RWPE2 (cell line): Measurements from ENCODE around the gene INF2.
"Not testable (repeated sequence)": the region's sequence is repeated elsewhere in the genome, so short reads cannot be mapped to it uniquely, and the experiment has no call there.

Experiments used
- ATAC-seq: fragments of 200-7000 bp; cut with Tn5 transposase; 3 replicates; pipeline ENCODE4 v1.9.1; 2021; ENCODE audit warnings: low read depth
- DNase-seq: peaks from one replicate; pipeline ENCODE4 v3.0.0-alpha.2; 2020; ENCODE audit warnings: low spot score
- H3K27ac ChIP-seq: fragments of 450-650 bp; 2 replicates; pipeline ENCODE4 v1.5.1; 2017; ENCODE audit warnings: mild to moderate bottlenecking; ENCODE audit not compliant: poor library complexity, severe bottlenecking
- H3K27me3 ChIP-seq: fragments of 250-450 bp; sonication (Bioruptor Pico); 2 replicates; pipeline ENCODE4 v1.5.1; 2021; ENCODE audit warnings: mild to moderate bottlenecking, moderate library complexity; ENCODE audit not compliant: insufficient read depth, poor library complexity, severe bottlenecking
- H3K36me3 ChIP-seq: fragments of 250-450 bp; sonication (Bioruptor Pico); 2 replicates; pipeline ENCODE4 v1.5.1; 2020; ENCODE audit warnings: low read depth, mild to moderate bottlenecking, moderate library complexity
- H3K4me1 ChIP-seq: fragments of 250-450 bp; sonication (Bioruptor Pico); 2 replicates; pipeline ENCODE4 v1.5.1; 2021; ENCODE audit warnings: mild to moderate bottlenecking, moderate library complexity; ENCODE audit not compliant: insufficient read depth, poor library complexity, severe bottlenecking
- H3K4me3 ChIP-seq: fragments of 250-450 bp; sonication (Bioruptor Pico); 2 replicates; pipeline ENCODE4 v1.5.1; 2021; ENCODE audit warnings: mild to moderate bottlenecking, moderate library complexity; ENCODE audit not compliant: severe bottlenecking
- H3K9me3 ChIP-seq: fragments of 250-450 bp; sonication (Bioruptor Pico); 2 replicates; pipeline ENCODE4 v1.5.1; 2021; ENCODE audit warnings: mild to moderate bottlenecking, moderate library complexity; ENCODE audit not compliant: severe bottlenecking
- CTCF ChIP-seq: fragments of 450-650 bp; IDR thresholded peaks from one replicate; pipeline ENCODE4 v1.5.1; 2017; ENCODE audit warnings: mild to moderate bottlenecking, moderate library complexity; ENCODE audit not compliant: poor library complexity, severe bottlenecking

The INF2 gene

GRCh38 chr14:104725772-104726548 lies 36.5 kb downstream of the INF2 start:
- peaks cover 5% of the 10 kb centered on the region for H3K36me3 ChIP-seq
- H3K27me3 ChIP-seq, result no peaks in the 10 kb centered on the region
- no peak for TF ChIP-seq CTCF
- no peak overlapping the region for H3K27ac ChIP-seq
- DNase-seq (no peak), ATAC-seq (no peak)
- no peak overlapping the region for H3K4me3 ChIP-seq
- no peaks in the 10 kb centered on the region for H3K9me3 ChIP-seq
- no peaks in the 10 kb centered on the region for H3K4me1 ChIP-seq

DNA sequence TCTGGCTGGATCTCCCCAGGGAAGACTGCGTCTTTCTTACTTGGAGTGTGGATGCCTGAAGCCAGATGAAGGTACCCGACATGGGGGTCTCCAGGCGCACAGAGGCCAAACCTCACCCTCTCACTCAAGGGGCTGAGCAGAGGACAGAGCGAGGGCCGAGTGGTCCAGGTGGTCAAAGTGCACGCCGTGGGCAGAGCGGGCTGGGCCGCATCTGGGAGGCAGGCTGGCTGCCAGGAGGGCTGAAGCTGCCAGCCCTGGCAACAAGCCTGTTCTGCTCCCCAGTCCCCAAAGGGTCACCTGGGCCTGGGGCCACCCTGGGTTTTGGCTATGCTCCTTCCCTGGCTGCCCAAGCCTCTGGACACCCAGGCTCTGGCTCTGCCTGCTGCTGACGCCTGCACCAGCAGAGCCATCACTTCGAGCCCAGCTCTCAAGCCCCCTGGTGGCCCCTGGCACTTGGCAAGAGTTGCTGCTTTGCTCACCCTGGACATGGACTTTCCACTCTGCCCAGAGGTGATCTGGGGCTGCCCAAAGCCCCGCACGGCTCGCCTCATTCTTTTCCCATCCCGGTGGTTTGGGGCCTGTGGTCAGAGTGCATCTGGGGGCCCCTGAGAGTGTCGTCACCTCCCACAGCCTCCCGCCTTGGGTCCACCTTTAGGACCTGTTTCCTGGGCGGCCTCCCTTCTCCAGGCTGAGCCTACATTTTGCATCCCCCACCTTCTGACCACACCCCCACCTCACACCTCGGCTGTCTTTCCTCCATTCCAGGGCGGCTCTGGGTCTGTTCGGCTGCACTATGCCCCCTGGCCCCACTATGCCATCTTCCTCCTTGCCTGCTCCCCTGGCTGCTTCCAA lies 37.4 kb downstream of the INF2 start:
- peaks cover under 1% of the 10 kb centered on the region for H3K36me3 ChIP-seq
- DNase-seq, result no peak
- TF ChIP-seq CTCF, result no peak
- no peak overlapping the region for H3K4me3 ChIP-seq
- peaks cover under 1% of the 10 kb centered on the region for H3K4me1 ChIP-seq
- H3K9me3 ChIP-seq, result no peaks in the 10 kb centered on the region
- no peaks in the 10 kb centered on the region for H3K27me3 ChIP-seq
- no peak for ATAC-seq
- no peak overlapping the region for H3K27ac ChIP-seq

DNA sequence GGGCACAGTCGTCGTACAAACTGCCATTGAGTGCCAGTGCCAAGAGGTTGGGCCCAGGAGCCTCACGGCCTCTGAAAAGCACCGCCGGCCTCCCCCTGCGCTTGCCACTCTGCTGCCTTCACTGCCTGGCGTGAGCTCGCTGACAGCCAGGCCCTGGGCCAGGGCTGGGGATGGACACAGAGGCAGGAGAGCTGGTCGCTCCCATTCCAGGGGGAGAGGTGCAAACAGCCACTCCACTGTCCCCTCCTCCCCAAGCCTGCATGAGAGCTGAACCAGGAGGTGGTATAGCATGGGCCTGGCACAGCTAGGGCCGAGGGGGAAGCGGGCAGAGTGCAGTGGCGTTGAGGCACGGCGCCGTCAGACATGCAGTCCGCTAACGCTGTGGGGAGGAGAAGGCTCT lies 39.2 kb downstream of the INF2 start:
- ATAC-seq, result no peak
- H3K27ac ChIP-seq, result no peak overlapping the region
- H3K4me1 ChIP-seq, result peaks cover 18% of the 10 kb centered on the region
- H3K9me3 ChIP-seq, result no peaks in the 10 kb centered on the region
- H3K4me3 ChIP-seq, result no peak overlapping the region
- TF ChIP-seq CTCF, result no peak
- no peaks in the 10 kb centered on the region for H3K36me3 ChIP-seq
- DNase-seq, result no peak
- H3K27me3 ChIP-seq, result no peaks in the 10 kb centered on the region

- H3K9me3 ChIP-seq, ATAC-seq, H3K27me3 ChIP-seq, DNase-seq, H3K4me3 ChIP-seq, H3K27ac ChIP-seq, H3K36me3 ChIP-seq: not testable (repeated sequence)
- H3K4me1 ChIP-seq, result peaks cover 25% of the 10 kb centered on the region
Measured at GRCh38 chr14:104729176-104729834, 39.9 kb downstream of the INF2 start.

GRCh38 chr14:104729835-104730181 lies 40.4 kb downstream of the INF2 start:
- Histone ChIP-seq H3K4me1 (peaks cover 26% of the 10 kb centered on the region), H3K27ac (no peak overlapping the region), H3K27me3 (no peaks in the 10 kb centered on the region), H3K9me3 (no peaks in the 10 kb centered on the region), H3K4me3 (no peak overlapping the region), H3K36me3 (no peaks in the 10 kb centered on the region)
- no peak for ATAC-seq
- no peak for DNase-seq
- no peak for TF ChIP-seq CTCF
